Astrocyte (in vitro differentiated cells and primary cell): ENCODE data around the gene POU2F1.

Experiments
- CTCF ChIP-seq: IDR thresholded peaks from 2 replicates; pipeline ENCODE4 v1.5.1; 2011; ENCODE audit warnings: low read depth, mild to moderate bottlenecking, inconsistent platforms, low read length, moderate library complexity; ENCODE audit not compliant: insufficient read depth
- EZH2 ChIP-seq: IDR thresholded peaks from 2 replicates; pipeline ENCODE4 v1.6.1; 2012; ENCODE audit warnings: mild to moderate bottlenecking, low read length, inconsistent platforms; ENCODE audit not compliant: insufficient read depth

GRCh38 chr1:167434306-167434705, 213.6 kb downstream of the POU2F1 start:
- TF ChIP-seq CTCF (no peak), EZH2 (no peak)
